ENCODE data around the gene LMCD1.

LMCD1 gene

DNA sequence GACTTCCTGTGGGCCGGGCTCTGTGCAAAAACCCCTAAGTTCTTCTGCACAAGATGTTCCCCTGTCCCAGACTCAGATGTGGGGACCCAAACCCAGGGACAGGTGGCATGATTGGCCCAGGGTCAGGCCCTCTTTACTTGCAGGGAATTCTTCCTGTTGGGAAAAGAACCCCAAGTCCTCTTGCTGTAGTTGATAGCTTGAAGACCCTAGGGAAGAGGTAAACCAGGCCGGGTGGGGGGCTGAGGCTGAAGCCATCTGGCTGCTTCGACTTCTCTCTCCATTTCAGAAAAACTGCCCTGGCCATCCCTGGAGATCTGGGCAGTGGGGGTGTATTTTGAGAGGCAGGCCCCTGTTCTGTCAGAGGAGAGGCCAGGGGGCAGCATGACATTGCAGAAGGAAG lies 119.5 kb downstream of the LMCD1 start:
- no peak for DNase-seq (ENCODE audit: low spot score)

DNA sequence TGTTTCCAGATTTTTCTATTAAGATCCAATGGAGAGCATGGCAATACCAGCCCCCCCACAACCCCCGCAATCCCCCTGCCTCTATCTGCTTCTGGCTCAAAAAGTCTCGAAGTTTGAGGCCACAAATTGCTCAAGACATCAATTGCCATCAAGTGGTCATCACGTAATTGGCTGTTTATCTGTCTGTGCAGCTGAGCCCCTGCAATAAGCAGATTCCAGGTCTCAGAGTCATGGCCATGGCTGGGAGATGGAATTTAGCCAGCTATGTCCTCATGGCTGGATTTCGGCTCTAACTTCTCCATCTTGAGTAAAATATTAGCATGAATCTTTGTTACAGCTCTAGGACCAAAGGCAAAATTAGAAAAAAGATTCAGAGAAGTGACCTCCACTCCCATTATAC lies 120.2 kb downstream of the LMCD1 start:
- DNase-seq (ENCODE audit: low spot score): no peak

GRCh38 chr3:8622873-8623691 lies 121.5 kb downstream of the LMCD1 start:
- DNase-seq (ENCODE audit: low spot score): peak; percentile 97

DNA sequence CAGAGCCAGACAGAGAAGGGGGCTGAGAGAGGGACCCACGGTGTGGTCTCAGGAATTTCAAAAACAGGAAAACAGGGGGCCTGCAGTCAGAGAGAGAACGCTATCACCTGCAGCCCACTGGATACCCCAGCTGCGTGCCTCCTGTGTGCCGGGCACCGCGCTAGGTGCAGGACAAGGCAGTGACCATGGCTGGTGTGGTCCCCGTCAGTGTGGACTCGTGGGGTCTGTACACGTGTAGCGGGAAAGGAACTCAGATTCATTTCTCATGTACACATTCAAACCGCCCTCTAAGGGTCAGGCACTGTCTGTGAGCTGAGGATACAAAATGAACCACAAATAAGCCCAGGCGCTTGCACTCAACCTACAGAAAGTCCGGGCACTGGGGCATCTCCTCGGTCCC lies 122.1 kb downstream of the LMCD1 start:
- no peak for DNase-seq (ENCODE audit: low spot score)

All from HuH-7 (cell line).